HG02943 (cell line): ENCODE results near the gene COL9A3.

ENCODE experiments used
- ATAC-seq: cut with Tn5 transposase; IDR thresholded peaks from one replicate; pipeline ENCODE4 v1.9.1; 2021; ENCODE audit warnings: mild to moderate bottlenecking, low read depth, moderate library complexity; ENCODE audit not compliant: unreplicated experiment

COL9A3 gene

GRCh38 chr20:62821726-62822210, 4.9 kb downstream of the COL9A3 start:
- no peak for ATAC-seq

GRCh38 chr20:62822239-62822787, 5.5 kb downstream of the COL9A3 start:
- ATAC-seq: no peak

GRCh38 chr20:62822788-62823651, 6.2 kb downstream of the COL9A3 start:
- no peak for ATAC-seq

GRCh38 chr20:62823688-62824475, 7.0 kb downstream of the COL9A3 start:
- no peak for ATAC-seq

- no peak for ATAC-seq
These were observed 7.9 kb downstream of the COL9A3 start for GRCh38 chr20:62824476-62825332.

- ATAC-seq: no peak
These were observed 8.6 kb downstream of the COL9A3 start for GRCh38 chr20:62825333-62825985.

- ATAC-seq: no peak
These were observed 9.3 kb downstream of the COL9A3 start for GRCh38 chr20:62825986-62826645.

- no peak for ATAC-seq
These were observed 9.9 kb downstream of the COL9A3 start for GRCh38 chr20:62826646-62827310.

- no peak for ATAC-seq
These were observed 10.6 kb downstream of the COL9A3 start for GRCh38 chr20:62827311-62828038.

- no peak for ATAC-seq
These were observed 11.2 kb downstream of the COL9A3 start for GRCh38 chr20:62828051-62828450.

- no peak for ATAC-seq
These were observed 11.8 kb downstream of the COL9A3 start for GRCh38 chr20:62828511-62829230.

GRCh38 chr20:62829231-62830230, 12.7 kb downstream of the COL9A3 start:
- ATAC-seq: no peak

- ATAC-seq: no peak
These were observed 13.4 kb downstream of the COL9A3 start for GRCh38 chr20:62830251-62830650.

GRCh38 chr20:62830821-62831220, 14.0 kb downstream of the COL9A3 start:
- no peak for ATAC-seq

GRCh38 chr20:62831361-62831788, 14.5 kb downstream of the COL9A3 start:
- ATAC-seq: no peak

GRCh38 chr20:62831854-62832211, 15.0 kb downstream of the COL9A3 start:
- no peak for ATAC-seq
